Lower leg skin (tissue), 3 donors: ENCODE measurements around the gene SCAMP4.
"Not testable (repeated sequence)": the region's sequence is repeated elsewhere in the genome, so short reads cannot be mapped to it uniquely, and the experiment has no call there.

Source experiments
- CTCF ChIP-seq, 3 donors: fragments of 450-650 bp; IDR thresholded peaks; one replicate each; pipeline ENCODE4 v1.5.1; 2016; ENCODE audit warnings: antibody characterized with exemption in 3 of 3, mild to moderate bottlenecking in 3 of 3, moderate library complexity in 2 of 3
- POLR2A ChIP-seq, 2 donors: fragments of 450-650 bp; IDR thresholded peaks; one replicate each; pipeline ENCODE4 v1.6.1; 2016 to 2017; ENCODE audit warnings: antibody characterized with exemption in 2 of 2, mild to moderate bottlenecking in 1 of 2, moderate library complexity in 1 of 2

GRCh38 chr19:1885398-1886119 lies 19.6 kb upstream of the SCAMP4 start, which contains the start of gene ABHD17A:
- TF ChIP-seq CTCF, POLR2A (IDR thresholded peaks at IDR 0.05): not testable (repeated sequence)
